DMS153 (cell line): ENCODE results near the gene TEK.
"Not testable (repeated sequence)": the region's sequence is repeated elsewhere in the genome, so short reads cannot be mapped to it uniquely, and the experiment has no call there.

Experiments used
- DNase-seq: peaks from one replicate; lab custom pipeline; 2025; lab: John Stamatoyannopoulos, UW

The TEK gene

DNA sequence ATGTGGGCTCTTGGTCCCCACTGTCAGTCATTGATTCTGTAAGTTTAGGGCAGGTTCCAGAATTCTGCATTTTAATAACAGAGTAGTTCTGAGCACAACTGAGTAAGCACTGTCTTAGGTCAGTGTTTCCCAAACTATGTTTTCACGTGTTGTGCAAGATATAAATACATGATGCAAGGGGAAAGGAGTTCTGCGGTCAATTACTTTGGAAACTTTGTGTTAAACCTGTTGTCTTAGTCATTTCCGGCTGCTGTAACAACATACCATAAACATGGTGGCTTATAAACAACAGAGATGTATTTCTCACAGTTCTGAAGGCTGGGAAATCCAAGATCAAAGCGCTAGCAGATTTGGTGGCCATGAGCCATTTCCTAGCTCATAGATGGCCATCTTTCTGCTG lies 118.2 kb downstream of the TEK start:
- no peak for DNase-seq

DNA sequence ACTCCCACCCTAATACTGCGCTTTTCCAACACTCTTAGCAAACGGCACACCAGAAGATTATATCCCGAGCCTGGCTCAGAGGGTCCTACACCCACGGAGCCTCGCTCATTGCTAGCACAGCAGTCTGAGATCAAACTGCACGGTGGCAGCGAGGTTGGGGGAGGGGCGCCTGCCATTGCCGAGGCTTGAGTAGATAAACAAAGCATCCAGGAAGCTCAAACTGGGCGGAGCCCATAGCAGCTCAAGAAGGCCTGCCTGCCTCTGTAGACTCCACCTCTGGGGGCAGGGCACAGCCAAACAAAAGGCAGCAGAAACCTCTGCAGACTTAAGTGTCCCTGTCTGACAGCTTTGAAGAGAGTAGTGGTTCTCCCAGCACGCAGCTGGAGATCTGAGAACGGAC lies 130.6 kb downstream of the TEK start:
- DNase-seq, result not testable (repeated sequence)

DNA sequence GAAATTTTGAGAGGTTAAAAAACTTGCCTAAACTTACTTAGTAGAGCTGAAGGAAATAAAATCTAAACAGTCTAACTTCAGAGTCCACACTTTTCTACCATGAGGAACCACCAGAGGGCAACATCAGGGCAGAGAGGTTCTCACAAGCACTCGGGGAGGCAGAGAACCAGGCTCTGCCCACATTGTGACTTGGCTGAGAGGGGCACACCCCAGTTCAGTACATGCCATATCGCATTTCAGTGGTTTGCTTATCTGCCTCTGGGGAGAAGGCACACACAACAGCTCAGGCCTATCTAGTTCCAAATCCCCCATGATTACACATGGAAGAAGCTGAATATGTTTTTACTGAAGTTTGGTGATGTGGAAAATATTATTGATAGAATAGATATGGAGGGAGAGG lies 138.7 kb downstream of the TEK start:
- no peak for DNase-seq

DNA sequence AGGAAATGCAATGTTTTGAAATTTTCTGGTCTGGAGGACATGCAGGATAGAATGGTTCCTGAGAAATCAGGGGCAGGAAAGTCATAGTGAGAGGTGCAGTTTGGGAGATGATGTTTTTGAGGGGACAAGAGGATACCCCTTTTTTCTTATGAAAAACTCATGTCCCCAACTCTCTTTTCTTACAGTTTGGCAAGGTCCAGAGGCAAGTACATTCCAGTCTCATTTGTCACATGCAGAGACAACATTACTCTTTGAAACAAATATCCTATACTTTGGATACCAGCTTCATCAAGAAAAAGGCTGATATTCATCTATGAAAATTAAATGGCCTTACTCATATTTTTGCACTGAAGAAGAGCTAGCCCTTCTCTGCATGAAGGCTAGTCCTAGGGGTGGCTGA lies 139.7 kb downstream of the TEK start:
- DNase-seq, result no peak

DNA sequence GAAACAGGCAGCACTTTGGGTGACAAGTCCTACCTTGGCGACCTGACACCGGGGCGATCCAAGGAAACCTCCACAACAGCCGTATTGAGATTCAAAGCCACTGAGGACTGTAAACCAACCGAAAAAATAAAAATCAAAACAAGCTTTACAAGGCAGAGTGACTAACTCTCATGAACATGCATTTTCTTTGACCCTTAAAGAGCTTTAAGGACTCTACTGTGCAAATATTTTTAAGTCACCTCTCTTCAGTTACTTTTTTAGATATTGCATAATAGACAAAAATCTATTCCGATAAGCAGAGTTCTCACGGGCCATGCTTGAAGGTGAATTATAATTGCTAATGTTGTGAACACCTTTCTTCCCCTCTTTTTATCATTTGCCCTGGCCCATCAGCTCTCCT lies 149.6 kb downstream of the TEK start:
- DNase-seq, result no peak

DNA sequence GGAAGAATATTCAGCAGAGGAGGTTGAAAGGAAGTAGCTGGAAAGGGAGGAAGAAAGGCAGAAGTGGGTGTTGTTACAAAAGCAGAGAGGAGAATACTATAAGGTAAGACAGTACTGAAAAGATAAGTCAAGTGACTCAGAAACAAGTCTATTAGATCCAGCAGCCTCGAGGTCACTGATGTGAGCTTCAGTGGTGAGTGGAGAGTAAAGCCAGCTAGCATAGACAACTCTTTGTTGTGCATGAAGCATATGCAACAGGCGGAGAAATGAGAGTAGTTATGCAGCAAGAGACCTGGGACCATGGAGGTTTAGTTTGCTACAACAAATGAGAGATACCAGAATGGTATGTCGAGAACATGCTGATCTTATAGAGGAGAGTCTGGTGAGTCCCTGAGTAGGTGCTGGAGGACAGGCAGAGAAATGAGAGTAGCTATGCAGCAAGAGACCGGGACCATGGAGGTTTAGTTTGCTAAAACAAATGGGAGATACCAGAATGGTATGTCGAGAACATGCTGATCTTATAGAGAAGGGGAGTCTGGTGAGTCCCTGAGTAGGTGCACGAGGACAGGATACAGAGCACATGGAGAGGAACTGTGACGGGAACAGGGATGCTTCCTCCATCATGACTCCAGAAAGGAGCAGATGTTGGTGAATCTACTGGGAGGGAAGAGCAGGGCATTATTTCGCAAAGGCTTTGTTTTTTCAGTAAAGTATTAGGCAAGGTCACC lies 151.9 kb downstream of the TEK start:
- no peak for DNase-seq

DNA sequence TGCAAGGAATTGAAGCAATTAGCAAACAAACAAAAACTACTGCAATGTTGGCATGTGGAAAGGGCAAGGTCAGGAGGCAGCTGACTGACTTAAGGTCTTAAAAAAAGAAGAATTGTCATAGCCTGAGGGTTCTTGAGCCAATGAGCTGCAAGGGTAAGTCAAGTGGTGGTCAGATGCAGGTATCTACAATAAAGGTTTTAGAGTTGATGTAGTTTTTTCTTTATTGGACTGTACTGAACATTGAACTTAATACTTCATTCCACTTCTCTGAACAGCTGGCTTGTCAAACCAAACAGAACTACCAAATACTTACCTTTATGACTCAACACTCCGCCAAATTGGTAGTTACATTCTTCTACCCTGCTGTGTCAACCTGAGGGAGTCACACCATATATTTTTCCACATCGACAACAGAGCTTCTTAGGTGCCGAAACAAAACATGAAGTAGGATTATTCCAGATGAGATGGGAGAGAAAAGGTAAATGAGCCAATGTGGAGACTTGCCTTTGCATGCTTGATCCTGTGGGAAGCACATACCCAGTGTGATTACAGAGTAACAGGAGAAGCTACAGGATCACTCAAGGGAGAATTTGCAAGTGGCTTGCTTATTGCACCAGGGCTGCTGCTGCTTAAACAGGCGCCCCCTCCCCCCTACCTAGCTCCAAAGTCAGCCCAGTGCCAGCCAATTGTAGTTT lies 152.6 kb downstream of the TEK start:
- DNase-seq, result no peak

DNA sequence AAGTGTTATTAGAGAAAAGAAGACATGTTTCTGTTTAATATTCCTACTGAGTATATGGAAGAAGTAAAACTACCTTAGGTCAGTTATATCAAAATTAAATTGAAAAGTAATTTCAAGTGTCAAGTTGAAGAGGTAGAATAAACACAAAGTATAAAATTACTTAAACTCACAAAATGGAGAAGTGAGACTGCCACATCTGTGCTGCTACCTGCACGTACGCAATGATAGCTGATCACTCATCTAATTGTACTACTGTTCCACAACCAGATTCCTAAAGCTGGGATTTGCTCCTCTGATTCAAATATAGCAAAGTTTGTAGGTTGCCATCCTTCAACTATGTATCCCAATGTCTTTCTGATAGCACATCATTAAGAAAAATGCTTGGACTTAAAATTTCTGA lies 163.1 kb downstream of the TEK start:
- DNase-seq, result no peak

DNA sequence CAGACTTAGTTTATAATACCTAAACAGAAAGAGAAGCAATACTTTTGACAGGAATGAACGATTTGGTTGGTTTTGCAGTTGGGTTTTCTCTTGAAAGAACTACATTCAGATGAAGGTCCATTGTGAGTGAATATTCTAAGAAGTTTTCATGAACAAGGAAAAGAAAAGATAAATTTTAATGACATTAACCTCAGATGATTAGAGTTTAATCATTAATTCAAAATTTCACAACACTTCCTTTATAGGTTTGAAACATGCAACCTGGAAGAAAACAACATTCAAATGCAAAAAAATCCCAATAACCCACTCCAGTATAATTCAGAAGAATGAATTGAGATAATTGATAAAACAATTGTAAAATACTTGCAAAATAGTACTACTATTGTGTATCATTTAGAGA lies 164.2 kb downstream of the TEK start:
- DNase-seq, result no peak

DNA sequence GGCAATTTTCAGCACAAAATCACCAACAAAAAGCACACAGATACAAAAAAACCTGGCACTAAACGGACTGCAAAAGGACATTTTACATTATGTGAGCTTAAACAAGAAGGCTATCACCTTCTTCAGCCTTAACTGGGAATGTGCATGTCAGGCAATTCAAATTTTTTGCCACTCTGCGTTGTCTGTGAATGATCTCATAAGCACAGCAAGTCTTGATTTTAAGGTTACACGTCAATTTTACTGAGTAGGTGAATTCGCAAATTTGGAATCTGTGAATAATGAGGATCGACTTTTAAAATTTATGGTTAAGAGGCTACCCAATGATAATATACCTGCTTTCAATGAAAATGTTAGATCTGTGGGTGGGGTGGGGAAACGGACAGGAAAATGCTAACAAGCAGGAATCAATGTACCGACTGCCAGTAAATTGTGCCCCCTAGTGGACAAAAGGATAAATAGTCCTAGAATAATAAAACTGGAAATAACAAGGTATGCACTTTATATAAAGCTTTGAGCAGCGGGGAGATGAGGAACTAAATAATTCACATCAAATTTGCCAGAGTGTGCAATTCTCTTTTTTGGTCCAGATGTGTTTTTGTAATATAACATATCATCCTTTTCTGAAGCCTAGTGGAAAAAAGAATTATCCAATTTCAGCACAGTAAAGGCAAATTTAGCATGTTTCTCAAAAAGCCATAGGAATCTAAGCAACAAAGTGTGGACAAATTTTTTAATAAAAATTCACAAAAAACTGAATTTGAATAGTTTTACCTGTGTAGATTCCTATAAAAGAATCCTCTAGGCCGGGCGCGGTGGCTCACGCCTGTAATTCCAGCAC lies 167.4 kb downstream of the TEK start:
- peak; percentile 13 for DNase-seq

DNA sequence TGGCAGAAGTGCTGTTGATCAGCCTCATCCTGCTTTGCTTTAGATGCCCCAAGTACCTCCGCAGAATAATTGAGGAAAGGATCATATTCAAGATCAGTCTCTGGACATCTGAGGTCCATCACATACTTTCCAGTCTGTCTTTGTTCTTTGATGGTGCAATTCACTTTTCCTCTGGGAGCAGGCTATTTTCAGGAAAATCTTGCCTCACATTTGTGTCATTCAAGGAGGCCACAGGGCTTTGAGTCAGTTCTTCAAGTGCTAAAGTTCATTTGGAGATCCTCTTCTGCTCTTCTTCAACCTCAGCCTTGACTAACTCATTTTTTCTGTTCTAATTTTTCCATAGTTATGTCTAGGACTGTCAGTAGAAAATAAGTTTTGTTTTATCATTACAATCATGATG lies 169.3 kb downstream of the TEK start:
- DNase-seq, result no peak

DNA sequence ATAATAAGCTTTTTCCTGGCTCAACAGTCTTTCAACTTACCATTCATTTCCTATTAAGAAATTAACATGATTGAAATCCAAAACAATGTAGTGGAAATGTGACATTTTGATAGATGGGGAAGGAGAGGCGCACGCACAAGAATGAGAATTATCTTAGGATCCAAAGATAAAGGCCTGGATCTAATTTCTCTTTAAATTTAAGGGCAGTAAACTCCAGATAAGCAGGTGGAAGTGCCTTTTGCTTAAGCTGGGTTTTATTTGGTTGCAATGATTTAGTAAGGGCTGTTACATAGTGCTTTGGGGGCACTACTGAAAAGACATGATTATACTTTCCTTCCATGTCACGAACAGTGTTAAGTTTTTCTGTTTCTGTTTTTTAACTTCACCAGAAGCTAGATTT lies 170.6 kb downstream of the TEK start:
- no peak for DNase-seq
